Activated naive CD8-positive, alpha-beta T cell treated with anti-CD3 and anti-CD28 coated beads, Interleukin-2, amount 10 ng/mL, durations not matched to agents 7 days and 5 days (primary cell): ENCODE results near the gene KCNQ4. TPM values are rescaled to one million over a fixed set of nuclear protein-coding genes. Genes with fewer than 3 reads are reported as not detected.
A peak's percentile ranks its signal among the peaks of the same experiment; 100 is the strongest.

ENCODE experiments used
- ATAC-seq: fragments of 150-1000 bp; cut with Tn5 transposase; one replicate; pipeline ENCODE4 v1.10.0; 2021; ENCODE audit warnings: low read depth, moderate library complexity
- POLR2A ChIA-PET: fragments of 350-600 bp; sonication (Branson Sonifier 250); formaldehyde crosslinking; loops from one replicate; lab custom pipeline; 2021; ENCODE audit warnings: antibody characterized with exemption; lab: Charles Lee
- DNase-seq: peaks from one replicate; pipeline ENCODE4 v3.0.0; 2021
- H3K27ac Mint-ChIP-seq: one replicate; pipeline ENCODE4 v1.8.0; 2022; ENCODE audit warnings: mild to moderate bottlenecking, mixed read lengths
- H3K27me3 Mint-ChIP-seq: one replicate; pipeline ENCODE4 v1.8.0; 2022; ENCODE audit warnings: mild to moderate bottlenecking, moderate library complexity, mixed read lengths
- H3K36me3 Mint-ChIP-seq: one replicate; pipeline ENCODE4 v1.8.0; 2021; ENCODE audit warnings: mild to moderate bottlenecking, mixed read lengths
- H3K4me1 Mint-ChIP-seq: one replicate; pipeline ENCODE4 v1.8.0; 2021; ENCODE audit warnings: mixed read lengths
- H3K4me3 Mint-ChIP-seq: one replicate; pipeline ENCODE4 v1.8.0; 2022; ENCODE audit warnings: mild to moderate bottlenecking, moderate library complexity, mixed read lengths
- H3K9me3 Mint-ChIP-seq: one replicate; pipeline ENCODE4 v1.8.0; 2021; ENCODE audit warnings: mixed read lengths
- total RNA-seq, 2 experiments: library from RNA; stranded (reverse); gene quantifications; one replicate each; pipeline ENCODE4 v1.2.3, GENCODE V29; 2021

The KCNQ4 gene
- 1 to 10 TPM; 1.2 to 1.5 TPM for total RNA-seq

GRCh38 chr1:40783001-40783905, at the start of gene KCNQ4:
TSS of gene KCNQ4 (plus strand) at chr1:40783787. CDS start at chr1:40784094, 307 bp downstream.
- DNase-seq (peak; percentile 56), ATAC-seq (peak; percentile 38)
- Mint-ChIP-seq H3K27me3 (peaks cover 34% of the 10 kb centered on the region), H3K27ac (peak within 1 kb of the TSS; percentile 38), H3K4me3 (peak within 1 kb of the TSS; percentile 76), H3K36me3 (peaks cover 6% of the 10 kb centered on the region), H3K9me3 (no peaks in the 10 kb centered on the region), H3K4me1 (peaks cover 28% of the 10 kb centered on the region)
- POLR2A ChIA-PET, result interaction anchor here (0.6 to 1.0 kb wide), 2 partner anchors 9 to 99 kb away, joined by 3 read pairs; no protein-coding TSS in a partner anchor

- H3K4me1 Mint-ChIP-seq, result peaks cover 23% of the 10 kb centered on the region
- ATAC-seq, result no peak
- H3K27ac Mint-ChIP-seq, result no peak overlapping the region
Observed at GRCh38 chr1:40734882-40735628, 48.5 kb upstream of the KCNQ4 start.

GRCh38 chr1:40736085-40736531, 47.5 kb upstream of the KCNQ4 start:
- no peak overlapping the region for H3K4me3 Mint-ChIP-seq
- H3K4me1 Mint-ChIP-seq, result peaks cover 18% of the 10 kb centered on the region
- POLR2A ChIA-PET, result no interaction called here
- ATAC-seq (no peak), DNase-seq (no peak)
- peaks cover 28% of the 10 kb centered on the region for H3K36me3 Mint-ChIP-seq
- no peaks in the 10 kb centered on the region for H3K27me3 Mint-ChIP-seq
- no peaks in the 10 kb centered on the region for H3K9me3 Mint-ChIP-seq
- no peak overlapping the region for H3K27ac Mint-ChIP-seq

More at GRCh38 chr1:40734882-40735628, 48.5 kb upstream of the KCNQ4 start:
- no peak for DNase-seq
- H3K9me3 Mint-ChIP-seq, result no peaks in the 10 kb centered on the region
- POLR2A ChIA-PET, result no interaction called here
- H3K27me3 Mint-ChIP-seq, result no peaks in the 10 kb centered on the region
- H3K36me3 Mint-ChIP-seq, result peaks cover 29% of the 10 kb centered on the region
- no peak overlapping the region for H3K4me3 Mint-ChIP-seq

- Mint-ChIP-seq H3K27me3 (no peaks in the 10 kb centered on the region), H3K27ac (no peak overlapping the region), H3K36me3 (peaks cover 42% of the 10 kb centered on the region), H3K4me3 (no peak overlapping the region), H3K4me1 (peaks cover 20% of the 10 kb centered on the region), H3K9me3 (no peaks in the 10 kb centered on the region)
- DNase-seq (no peak), ATAC-seq (no peak)
- POLR2A ChIA-PET, result interaction anchor here (0.6 kb wide), 1 partner anchor 15 kb away, joined by 3 read pairs; no protein-coding TSS in a partner anchor
Observed at GRCh38 chr1:40738831-40739230, 44.8 kb upstream of the KCNQ4 start.

GRCh38 chr1:40739455-40740008, 44.1 kb upstream of the KCNQ4 start:
- Mint-ChIP-seq H3K9me3 (no peaks in the 10 kb centered on the region), H3K27ac (peak overlapping the region; percentile 4), H3K27me3 (no peaks in the 10 kb centered on the region), H3K4me1 (peaks cover 20% of the 10 kb centered on the region), H3K4me3 (no peak overlapping the region), H3K36me3 (peaks cover 47% of the 10 kb centered on the region)
- POLR2A ChIA-PET, result interaction anchor here (0.6 kb wide), 1 partner anchor 16 kb away, joined by 3 read pairs; no protein-coding TSS in a partner anchor
- DNase-seq (no peak), ATAC-seq (no peak)

- POLR2A ChIA-PET, result interaction anchor here (0.7 kb wide), 1 partner anchor 14 kb away, joined by 3 read pairs; no protein-coding TSS in a partner anchor
- Mint-ChIP-seq H3K27me3 (no peaks in the 10 kb centered on the region), H3K27ac (no peak overlapping the region), H3K4me3 (no peak overlapping the region), H3K9me3 (no peaks in the 10 kb centered on the region), H3K4me1 (peaks cover 19% of the 10 kb centered on the region), H3K36me3 (peaks cover 52% of the 10 kb centered on the region)
- no peak for ATAC-seq
- no peak for DNase-seq
Observed at GRCh38 chr1:40740039-40740996, 43.3 kb upstream of the KCNQ4 start.

GRCh38 chr1:40740997-40741736, 42.4 kb upstream of the KCNQ4 start:
- Mint-ChIP-seq H3K9me3 (no peaks in the 10 kb centered on the region), H3K36me3 (peaks cover 59% of the 10 kb centered on the region), H3K27ac (no peak overlapping the region), H3K4me1 (peaks cover 18% of the 10 kb centered on the region), H3K4me3 (no peak overlapping the region), H3K27me3 (no peaks in the 10 kb centered on the region)
- POLR2A ChIA-PET, result interaction anchor here (0.7 kb wide), 1 partner anchor 13 kb away, joined by 3 read pairs; no protein-coding TSS in a partner anchor
- DNase-seq (no peak), ATAC-seq (no peak)

- ATAC-seq (no peak), DNase-seq (no peak)
- Mint-ChIP-seq H3K27me3 (no peaks in the 10 kb centered on the region), H3K9me3 (no peaks in the 10 kb centered on the region), H3K4me3 (no peak overlapping the region), H3K36me3 (peaks cover 69% of the 10 kb centered on the region), H3K27ac (peak overlapping the region; percentile 36), H3K4me1 (peaks cover 18% of the 10 kb centered on the region)
- POLR2A ChIA-PET, result no interaction called here
Observed at GRCh38 chr1:40742363-40743061, 41.1 kb upstream of the KCNQ4 start.

GRCh38 chr1:40743452-40743851, 40.1 kb upstream of the KCNQ4 start:
- Mint-ChIP-seq H3K4me3 (no peak overlapping the region), H3K27ac (no peak overlapping the region), H3K4me1 (peaks cover 20% of the 10 kb centered on the region), H3K27me3 (no peaks in the 10 kb centered on the region), H3K9me3 (no peaks in the 10 kb centered on the region), H3K36me3 (peaks cover 72% of the 10 kb centered on the region)
- ATAC-seq, result no peak
- POLR2A ChIA-PET, result no interaction called here
- DNase-seq, result no peak

GRCh38 chr1:40743860-40744259, 39.7 kb upstream of the KCNQ4 start:
- Mint-ChIP-seq H3K27me3 (no peaks in the 10 kb centered on the region), H3K27ac (no peak overlapping the region), H3K4me1 (peaks cover 20% of the 10 kb centered on the region), H3K4me3 (no peak overlapping the region), H3K9me3 (no peaks in the 10 kb centered on the region), H3K36me3 (peaks cover 72% of the 10 kb centered on the region)
- ATAC-seq (no peak), DNase-seq (no peak)
- POLR2A ChIA-PET, result no interaction called here

GRCh38 chr1:40745176-40745575, 38.4 kb upstream of the KCNQ4 start:
- peaks cover 20% of the 10 kb centered on the region for H3K4me1 Mint-ChIP-seq
- DNase-seq, result no peak

More at GRCh38 chr1:40745176-40745575, 38.4 kb upstream of the KCNQ4 start:
- POLR2A ChIA-PET, result no interaction called here
- peaks cover 68% of the 10 kb centered on the region for H3K36me3 Mint-ChIP-seq
- no peaks in the 10 kb centered on the region for H3K9me3 Mint-ChIP-seq
- no peaks in the 10 kb centered on the region for H3K27me3 Mint-ChIP-seq
- no peak for ATAC-seq
- no peak overlapping the region for H3K4me3 Mint-ChIP-seq
- no peak overlapping the region for H3K27ac Mint-ChIP-seq
